ENCODE measurements around the gene NRG4. TPM values are rescaled to one million over a fixed set of nuclear protein-coding genes. Genes with fewer than 3 reads are reported as not detected.
A peak's percentile ranks its signal among the peaks of the same experiment; 100 is the strongest.

The NRG4 gene
- total and polyA plus RNA-seq, 2 experiments from 2014 or later = 0.21 to 0.47 TPM

DNA sequence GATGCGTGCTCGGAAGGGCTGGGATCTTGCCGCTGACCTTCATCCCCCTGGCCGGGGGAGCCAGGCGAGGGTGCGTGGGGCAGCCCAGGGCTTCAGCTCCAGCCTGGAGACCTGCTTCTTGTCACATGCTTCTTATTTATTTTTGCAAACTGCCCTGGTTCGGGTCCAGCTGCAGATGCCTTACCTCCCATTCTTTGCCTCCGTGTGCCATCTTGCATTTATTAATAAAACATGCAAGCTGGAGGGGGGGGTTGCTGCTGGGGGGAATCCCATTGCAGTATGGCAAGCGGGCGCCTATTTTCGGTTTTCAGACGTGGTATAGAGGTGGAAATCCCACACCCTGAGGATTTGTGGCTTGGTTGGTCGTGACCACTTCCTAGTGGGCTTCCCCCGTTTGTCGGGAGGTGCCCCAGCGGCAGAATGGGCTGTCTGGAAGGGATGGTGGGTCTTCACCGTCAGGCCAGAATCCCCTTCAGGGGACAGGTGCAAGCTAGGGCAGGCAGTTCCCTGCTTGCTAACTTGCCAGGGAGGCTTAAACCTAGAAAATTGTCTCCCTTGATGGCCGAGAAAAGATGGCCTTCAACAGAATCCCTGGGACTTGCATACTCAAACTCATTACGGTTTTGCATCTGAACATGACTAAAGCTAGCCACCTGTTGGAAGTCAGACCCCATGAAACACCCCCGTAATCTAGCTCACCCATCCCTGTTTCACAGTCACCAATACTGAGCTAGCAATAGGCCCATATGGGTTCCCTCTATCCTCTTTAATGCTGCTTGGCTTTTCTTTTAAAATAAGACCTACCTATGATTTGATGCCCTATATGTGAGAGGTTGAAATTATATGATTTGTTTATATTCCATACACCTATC, 48.1 kb upstream of the NRG4 start:
- peaks cover 25% of the 10 kb centered on the region for H3K27me3 ChIP-seq (ENCODE audit: insufficient read depth)

DNA sequence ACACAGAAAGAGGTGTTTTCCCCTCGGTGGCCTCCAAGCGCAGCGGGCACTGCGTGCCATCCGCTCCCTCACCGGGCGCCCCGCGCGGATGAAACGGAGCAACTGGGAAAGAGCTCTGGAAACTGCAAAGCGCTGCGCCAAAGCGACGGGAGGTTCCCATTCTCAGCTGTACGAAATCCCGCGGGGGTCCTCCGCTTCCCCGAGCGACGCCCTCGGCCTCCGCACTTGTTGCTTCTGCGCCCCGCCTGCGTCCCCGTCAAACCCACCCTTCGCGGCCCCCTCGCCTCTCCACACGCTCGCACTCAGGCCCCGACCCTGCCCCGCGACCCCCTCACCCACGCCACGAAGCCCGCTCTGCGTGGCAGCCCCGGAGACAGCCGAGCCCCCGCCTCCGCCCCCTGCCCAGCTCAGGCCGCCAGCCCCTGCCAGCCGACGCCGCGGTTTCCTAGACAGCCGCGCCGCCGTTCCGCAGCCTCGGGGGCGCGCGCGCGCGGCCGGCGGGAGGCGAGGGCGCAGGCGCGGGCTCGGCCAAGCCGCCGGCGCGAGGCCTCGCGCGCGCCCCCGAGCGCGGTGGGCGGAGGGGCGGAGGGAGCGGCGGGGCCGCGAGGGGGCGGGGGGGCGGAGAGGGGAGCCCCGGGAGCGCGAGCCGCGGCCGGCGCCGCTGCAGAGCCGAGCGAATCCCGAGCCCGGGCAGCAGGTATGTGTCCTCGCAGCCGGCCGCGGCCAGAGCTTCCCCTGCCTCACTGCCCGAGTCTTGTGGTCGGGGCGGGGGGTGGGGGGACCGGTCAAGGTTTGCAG, 47.3 kb upstream of the NRG4 start, which contains the start of gene TMEM266:
TMEM266 (plus strand) TSS at position 666 of the 798 bp plus-strand sequence. CDS start 74,279 bp downstream, outside the sequence.
- Histone ChIP-seq H2AFZ (peak within 1 kb of the TSS; percentile 99), H3K4me1 (ENCODE audit: insufficient read depth) (peaks cover 38% of the 10 kb centered on the region), H3K9me2 (ENCODE audit: insufficient read depth) (no peaks in the 10 kb centered on the region), H3K4me3 (peak within 1 kb of the TSS; percentile 85), H3F3A (replicated peaks; ENCODE audit: low read depth) (0 out of 2 replicates have a peak, but pooled peaks cover 2% of the 10 kb centered on the region), H3K27me3 (ENCODE audit: insufficient read depth) (peaks cover 25% of the 10 kb centered on the region), H3K27ac (ENCODE audit: low read depth) (no peak within 1 kb of the TSS), H3K36me3 (ENCODE audit: insufficient read depth) (no peaks in the 10 kb centered on the region), H3K4me2 (peak within 1 kb of the TSS; percentile 94), H4K20me1 (replicated peaks; ENCODE audit: insufficient read depth) (no peaks in the 10 kb centered on the region), H3K79me2 (replicated peaks; ENCODE audit: insufficient read depth) (no peaks in the 10 kb centered on the region)
- Mint-ChIP-seq H3K4me3 (peak within 1 kb of the TSS; percentile 76), H3K27ac (no peak within 1 kb of the TSS), H3K9me3 (no peaks in the 10 kb centered on the region), H3K36me3 (ENCODE audit: low read depth) (no peaks in the 10 kb centered on the region), H3K27me3 (ENCODE audit: insufficient read depth, low read depth, poor library complexity) (peaks cover 22% of the 10 kb centered on the region), H3K4me1 (peaks cover 48% of the 10 kb centered on the region)
- DNase-seq (ENCODE audit: low spot score) = peak; percentile 88
- peak; percentile 86 for ATAC-seq
- TF ChIP-seq, protein P1, sequence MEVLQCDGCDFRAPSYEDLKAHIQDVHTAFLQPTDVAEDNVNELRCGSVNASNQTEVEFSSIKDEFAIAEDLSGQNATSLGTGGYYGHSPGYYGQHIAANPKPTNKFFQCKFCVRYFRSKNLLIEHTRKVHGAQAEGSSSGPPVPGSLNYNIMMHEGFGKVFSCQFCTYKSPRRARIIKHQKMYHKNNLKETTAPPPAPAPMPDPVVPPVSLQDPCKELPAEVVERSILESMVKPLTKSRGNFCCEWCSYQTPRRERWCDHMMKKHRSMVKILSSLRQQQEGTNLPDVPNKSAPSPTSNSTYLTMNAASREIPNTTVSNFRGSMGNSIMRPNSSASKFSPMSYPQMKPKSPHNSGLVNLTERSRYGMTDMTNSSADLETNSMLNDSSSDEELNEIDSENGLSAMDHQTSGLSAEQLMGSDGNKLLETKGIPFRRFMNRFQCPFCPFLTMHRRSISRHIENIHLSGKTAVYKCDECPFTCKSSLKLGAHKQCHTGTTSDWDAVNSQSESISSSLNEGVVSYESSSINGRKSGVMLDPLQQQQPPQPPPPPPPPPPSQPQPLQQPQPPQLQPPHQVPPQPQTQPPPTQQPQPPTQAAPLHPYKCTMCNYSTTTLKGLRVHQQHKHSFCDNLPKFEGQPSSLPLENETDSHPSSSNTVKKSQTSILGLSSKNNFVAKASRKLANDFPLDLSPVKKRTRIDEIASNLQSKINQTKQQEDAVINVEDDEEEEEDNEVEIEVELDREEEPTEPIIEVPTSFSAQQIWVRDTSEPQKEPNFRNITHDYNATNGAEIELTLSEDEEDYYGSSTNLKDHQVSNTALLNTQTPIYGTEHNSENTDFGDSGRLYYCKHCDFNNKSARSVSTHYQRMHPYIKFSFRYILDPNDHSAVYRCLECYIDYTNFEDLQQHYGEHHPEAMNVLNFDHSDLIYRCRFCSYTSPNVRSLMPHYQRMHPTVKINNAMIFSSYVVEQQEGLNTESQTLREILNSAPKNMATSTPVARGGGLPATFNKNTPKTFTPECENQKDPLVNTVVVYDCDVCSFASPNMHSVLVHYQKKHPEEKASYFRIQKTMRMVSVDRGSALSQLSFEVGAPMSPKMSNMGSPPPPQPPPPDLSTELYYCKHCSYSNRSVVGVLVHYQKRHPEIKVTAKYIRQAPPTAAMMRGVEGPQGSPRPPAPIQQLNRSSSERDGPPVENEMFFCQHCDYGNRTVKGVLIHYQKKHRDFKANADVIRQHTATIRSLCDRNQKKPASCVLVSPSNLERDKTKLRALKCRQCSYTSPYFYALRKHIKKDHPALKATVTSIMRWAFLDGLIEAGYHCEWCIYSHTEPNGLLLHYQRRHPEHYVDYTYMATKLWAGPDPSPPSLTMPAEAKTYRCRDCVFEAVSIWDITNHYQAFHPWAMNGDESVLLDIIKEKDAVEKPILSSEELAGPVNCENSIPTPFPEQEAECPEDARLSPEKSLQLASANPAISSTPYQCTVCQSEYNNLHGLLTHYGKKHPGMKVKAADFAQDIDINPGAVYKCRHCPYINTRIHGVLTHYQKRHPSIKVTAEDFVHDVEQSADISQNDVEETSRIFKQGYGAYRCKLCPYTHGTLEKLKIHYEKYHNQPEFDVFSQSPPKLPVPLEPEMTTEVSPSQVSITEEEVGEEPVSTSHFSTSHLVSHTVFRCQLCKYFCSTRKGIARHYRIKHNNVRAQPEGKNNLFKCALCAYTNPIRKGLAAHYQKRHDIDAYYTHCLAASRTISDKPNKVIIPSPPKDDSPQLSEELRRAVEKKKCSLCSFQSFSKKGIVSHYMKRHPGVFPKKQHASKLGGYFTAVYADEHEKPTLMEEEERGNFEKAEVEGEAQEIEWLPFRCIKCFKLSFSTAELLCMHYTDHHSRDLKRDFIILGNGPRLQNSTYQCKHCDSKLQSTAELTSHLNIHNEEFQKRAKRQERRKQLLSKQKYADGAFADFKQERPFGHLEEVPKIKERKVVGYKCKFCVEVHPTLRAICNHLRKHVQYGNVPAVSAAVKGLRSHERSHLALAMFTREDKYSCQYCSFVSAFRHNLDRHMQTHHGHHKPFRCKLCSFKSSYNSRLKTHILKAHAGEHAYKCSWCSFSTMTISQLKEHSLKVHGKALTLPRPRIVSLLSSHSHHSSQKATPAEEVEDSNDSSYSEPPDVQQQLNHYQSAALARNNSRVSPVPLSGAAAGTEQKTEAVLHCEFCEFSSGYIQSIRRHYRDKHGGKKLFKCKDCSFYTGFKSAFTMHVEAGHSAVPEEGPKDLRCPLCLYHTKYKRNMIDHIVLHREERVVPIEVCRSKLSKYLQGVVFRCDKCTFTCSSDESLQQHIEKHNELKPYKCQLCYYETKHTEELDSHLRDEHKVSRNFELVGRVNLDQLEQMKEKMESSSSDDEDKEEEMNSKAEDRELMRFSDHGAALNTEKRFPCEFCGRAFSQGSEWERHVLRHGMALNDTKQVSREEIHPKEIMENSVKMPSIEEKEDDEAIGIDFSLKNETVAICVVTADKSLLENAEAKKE (CRISPR knock-in tag; IDR thresholded peaks at IDR 0.05) = no peak
- 0 out of 2 replicates have a peak, but pooled peaks have one; percentile 20 for TF ChIP-seq POLR2AphosphoS5 (IDR thresholded peaks at IDR 0.05; ENCODE audit: low read depth)

More for the DNA sequence above, 48.1 kb upstream of the NRG4 start:
- H3K36me3 ChIP-seq (ENCODE audit: insufficient read depth) = no peaks in the 10 kb centered on the region
- H3K27me3 Mint-ChIP-seq (ENCODE audit: insufficient read depth, low read depth, poor library complexity) = peaks cover 22% of the 10 kb centered on the region
- no peaks in the 10 kb centered on the region for H3K36me3 Mint-ChIP-seq (ENCODE audit: low read depth)
- no peaks in the 10 kb centered on the region for H4K20me1 ChIP-seq (replicated peaks; ENCODE audit: insufficient read depth)
- H2AFZ ChIP-seq = peak overlapping the region; percentile 99
- H3K79me2 ChIP-seq (replicated peaks; ENCODE audit: insufficient read depth) = no peaks in the 10 kb centered on the region
- no peaks in the 10 kb centered on the region for H3K9me2 ChIP-seq (ENCODE audit: insufficient read depth)
- no peaks in the 10 kb centered on the region for H3K9me3 Mint-ChIP-seq
- H3K4me2 ChIP-seq = peak overlapping the region; percentile 94
- TF ChIP-seq, protein P2, sequence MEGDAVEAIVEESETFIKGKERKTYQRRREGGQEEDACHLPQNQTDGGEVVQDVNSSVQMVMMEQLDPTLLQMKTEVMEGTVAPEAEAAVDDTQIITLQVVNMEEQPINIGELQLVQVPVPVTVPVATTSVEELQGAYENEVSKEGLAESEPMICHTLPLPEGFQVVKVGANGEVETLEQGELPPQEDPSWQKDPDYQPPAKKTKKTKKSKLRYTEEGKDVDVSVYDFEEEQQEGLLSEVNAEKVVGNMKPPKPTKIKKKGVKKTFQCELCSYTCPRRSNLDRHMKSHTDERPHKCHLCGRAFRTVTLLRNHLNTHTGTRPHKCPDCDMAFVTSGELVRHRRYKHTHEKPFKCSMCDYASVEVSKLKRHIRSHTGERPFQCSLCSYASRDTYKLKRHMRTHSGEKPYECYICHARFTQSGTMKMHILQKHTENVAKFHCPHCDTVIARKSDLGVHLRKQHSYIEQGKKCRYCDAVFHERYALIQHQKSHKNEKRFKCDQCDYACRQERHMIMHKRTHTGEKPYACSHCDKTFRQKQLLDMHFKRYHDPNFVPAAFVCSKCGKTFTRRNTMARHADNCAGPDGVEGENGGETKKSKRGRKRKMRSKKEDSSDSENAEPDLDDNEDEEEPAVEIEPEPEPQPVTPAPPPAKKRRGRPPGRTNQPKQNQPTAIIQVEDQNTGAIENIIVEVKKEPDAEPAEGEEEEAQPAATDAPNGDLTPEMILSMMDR (conservative IDR thresholded peaks at IDR 0.05; ENCODE audit: low read depth in 2 of 2) = no peak
- TF ChIP-seq NANOG (IDR thresholded peaks at IDR 0.05; ENCODE audit: borderline replicate concordance) = no peak
- no peak for TF ChIP-seq CREB1 (CRISPR knock-in tag; IDR thresholded peaks at IDR 0.05; ENCODE audit: low read depth)
- no peak for TF ChIP-seq EZH2phosphoT487 (IDR thresholded peaks at IDR 0.05; ENCODE audit: unreplicated experiment)
- no peak for TF ChIP-seq EZH2 (IDR thresholded peaks at IDR 0.05; ENCODE audit: low read depth, unreplicated experiment)
- no peak for TF ChIP-seq ZNF114 (CRISPR knock-in tag; IDR thresholded peaks at IDR 0.05)
- no peak for TF ChIP-seq JUNB (IDR thresholded peaks at IDR 0.05; ENCODE audit: unreplicated experiment)
- H3K27ac Mint-ChIP-seq = no peak overlapping the region
- no peak overlapping the region for H3K27ac ChIP-seq (ENCODE audit: low read depth)
- H3K4me3 Mint-ChIP-seq = peak overlapping the region; percentile 76
- 0 out of 2 replicates have a peak, but pooled peaks cover 2% of the 10 kb centered on the region for H3F3A ChIP-seq (replicated peaks; ENCODE audit: low read depth)
- peaks cover 46% of the 10 kb centered on the region for H3K4me1 ChIP-seq (ENCODE audit: insufficient read depth)
- peak overlapping the region; percentile 85 for H3K4me3 ChIP-seq
- DNase-seq (ENCODE audit: low spot score) (no peak), ATAC-seq (no peak; the same call in none of the 3 replicates)
- peaks cover 57% of the 10 kb centered on the region for H3K4me1 Mint-ChIP-seq

Data from GM23338 (cell line).